Adipocyte (in vitro differentiated cells): ENCODE measurements around the gene NFIB.

Source experiments
- DNase-seq: peaks from one replicate; pipeline ENCODE4 v3.0.0-alpha.2; 2015; ENCODE audit warnings: low read depth
- H3K27me3 ChIP-seq: replicated peaks from 2 replicates; pipeline ENCODE4 v1.7.0; 2013; ENCODE audit warnings: mild to moderate bottlenecking, low read length, moderate library complexity; ENCODE audit not compliant: control insufficient read depth, insufficient read depth
- H3K36me3 ChIP-seq: 2 replicates; pipeline ENCODE4 v1.7.0; 2013; ENCODE audit warnings: low read length, mild to moderate bottlenecking, moderate library complexity; ENCODE audit not compliant: control insufficient read depth, insufficient read depth, severe bottlenecking
- H3K4me1 ChIP-seq: 2 replicates; pipeline ENCODE4 v1.7.0; 2013; ENCODE audit warnings: mild to moderate bottlenecking, low read length, moderate library complexity; ENCODE audit not compliant: control insufficient read depth, insufficient read depth
- H3K4me3 ChIP-seq: 2 replicates; pipeline ENCODE4 v1.7.0; 2013; ENCODE audit warnings: mild to moderate bottlenecking, low read length, moderate library complexity
- H3K9ac ChIP-seq: 2 replicates; pipeline ENCODE4 v1.7.0; 2013; ENCODE audit warnings: mild to moderate bottlenecking, low read length, moderate library complexity
- H3K9me3 ChIP-seq: 2 replicates; pipeline ENCODE4 v1.7.0; 2013; ENCODE audit warnings: mild to moderate bottlenecking, low read length, moderate library complexity; ENCODE audit not compliant: control insufficient read depth

The NFIB gene

DNA sequence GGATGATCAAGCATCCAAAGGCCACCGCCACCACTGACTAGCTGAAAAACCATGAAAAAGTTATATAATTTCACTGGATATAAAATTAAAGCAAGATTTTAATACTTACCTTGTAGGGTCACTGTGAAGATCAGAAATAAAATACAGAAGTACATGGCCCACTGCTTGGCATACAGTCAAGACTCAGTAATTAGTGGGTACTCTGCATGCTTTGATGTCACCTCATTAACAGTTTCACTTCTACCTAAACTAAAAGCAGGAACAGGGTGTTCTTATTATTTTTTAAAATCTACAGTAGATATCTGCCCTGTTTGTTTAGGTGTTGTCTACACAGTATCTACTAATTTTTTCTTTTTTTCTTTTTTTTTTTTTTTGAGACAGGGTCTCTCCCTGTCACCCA lies 66.4 kb downstream of the NFIB start:
- Histone ChIP-seq H3K4me3 (no peak overlapping the region), H3K27me3 (no peaks in the 10 kb centered on the region), H3K36me3 (no peaks in the 10 kb centered on the region), H3K9ac (no peak overlapping the region), H3K4me1 (peaks cover 49% of the 10 kb centered on the region), H3K9me3 (no peaks in the 10 kb centered on the region)
- no peak for DNase-seq

GRCh38 chr9:14246951-14247350 lies 67.0 kb downstream of the NFIB start:
- Histone ChIP-seq H3K36me3 (no peaks in the 10 kb centered on the region), H3K4me3 (no peak overlapping the region), H3K9ac (no peak overlapping the region), H3K27me3 (no peaks in the 10 kb centered on the region), H3K9me3 (no peaks in the 10 kb centered on the region), H3K4me1 (peaks cover 49% of the 10 kb centered on the region)
- no peak for DNase-seq

DNA sequence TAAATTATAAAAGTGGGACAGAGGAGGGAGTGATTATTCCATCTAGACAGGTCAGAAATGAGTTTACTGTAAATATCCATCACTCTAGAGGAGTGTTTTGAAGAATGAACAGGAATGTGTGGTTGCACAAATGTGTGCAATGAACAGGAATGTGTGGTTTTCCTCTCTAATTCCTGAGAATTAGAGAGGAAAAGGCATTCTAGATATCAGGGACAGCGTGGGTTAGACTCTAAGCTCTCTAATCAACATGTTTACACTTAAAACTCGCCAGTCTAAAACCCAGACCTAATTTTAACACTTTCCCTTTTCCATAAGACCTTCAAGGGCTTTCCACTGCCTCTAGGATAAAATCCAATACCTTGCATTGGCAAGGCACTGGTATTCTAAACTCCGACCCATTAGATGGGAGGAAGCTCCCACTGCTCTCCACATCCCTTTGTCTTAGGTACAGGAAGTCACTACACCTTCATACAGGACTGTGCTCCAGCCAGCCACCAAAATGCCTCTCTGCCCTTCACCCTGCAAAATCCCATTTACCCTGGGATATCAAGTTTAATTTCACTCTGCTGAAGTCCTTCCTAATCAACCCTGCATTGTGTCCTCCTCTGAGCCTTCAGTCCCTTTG lies 67.9 kb downstream of the NFIB start:
- Histone ChIP-seq H3K36me3 (no peaks in the 10 kb centered on the region), H3K4me3 (no peak overlapping the region), H3K9ac (no peak overlapping the region), H3K27me3 (no peaks in the 10 kb centered on the region), H3K9me3 (no peaks in the 10 kb centered on the region), H3K4me1 (peaks cover 40% of the 10 kb centered on the region)
- DNase-seq: peak; percentile 75

GRCh38 chr9:14243514-14244042 lies 70.4 kb downstream of the NFIB start:
- Histone ChIP-seq H3K9ac (no peak overlapping the region), H3K27me3 (no peaks in the 10 kb centered on the region), H3K4me1 (peaks cover 42% of the 10 kb centered on the region), H3K36me3 (no peaks in the 10 kb centered on the region), H3K9me3 (no peaks in the 10 kb centered on the region), H3K4me3 (no peak overlapping the region)
- no peak for DNase-seq

DNA sequence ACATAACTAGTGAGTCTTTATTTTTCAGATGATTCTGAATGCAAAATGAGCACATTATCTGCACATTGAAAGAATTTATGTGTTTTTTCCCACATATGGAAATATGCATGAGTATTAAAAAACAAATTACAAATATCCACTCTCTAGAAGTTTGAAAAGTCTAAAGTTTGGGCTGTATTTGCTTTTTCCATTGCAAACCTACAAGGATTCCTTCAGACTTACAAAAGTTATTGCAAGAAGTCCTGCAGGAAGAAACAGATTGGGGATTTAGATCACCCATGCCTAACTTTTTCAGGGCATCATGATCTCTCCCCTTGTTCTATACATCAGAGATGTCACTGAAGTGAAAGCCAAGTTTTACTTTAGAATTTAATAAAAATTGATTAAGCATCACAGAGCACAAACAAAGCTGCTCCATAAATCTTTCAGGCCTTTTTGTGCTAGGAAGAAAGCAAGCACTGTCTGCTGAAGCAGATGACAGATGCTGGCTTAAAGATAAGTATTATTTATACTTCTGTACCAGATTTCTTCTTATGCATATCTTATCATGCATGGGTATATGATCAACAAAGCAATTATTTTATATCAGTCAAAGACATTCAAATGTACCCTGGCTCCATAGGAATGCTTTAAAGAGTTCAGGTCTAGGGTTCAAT lies 71.7 kb downstream of the NFIB start:
- Histone ChIP-seq H3K9ac (no peak overlapping the region), H3K4me3 (no peak overlapping the region), H3K27me3 (no peaks in the 10 kb centered on the region), H3K36me3 (no peaks in the 10 kb centered on the region), H3K4me1 (peaks cover 55% of the 10 kb centered on the region), H3K9me3 (no peaks in the 10 kb centered on the region)
- DNase-seq: no peak

DNA sequence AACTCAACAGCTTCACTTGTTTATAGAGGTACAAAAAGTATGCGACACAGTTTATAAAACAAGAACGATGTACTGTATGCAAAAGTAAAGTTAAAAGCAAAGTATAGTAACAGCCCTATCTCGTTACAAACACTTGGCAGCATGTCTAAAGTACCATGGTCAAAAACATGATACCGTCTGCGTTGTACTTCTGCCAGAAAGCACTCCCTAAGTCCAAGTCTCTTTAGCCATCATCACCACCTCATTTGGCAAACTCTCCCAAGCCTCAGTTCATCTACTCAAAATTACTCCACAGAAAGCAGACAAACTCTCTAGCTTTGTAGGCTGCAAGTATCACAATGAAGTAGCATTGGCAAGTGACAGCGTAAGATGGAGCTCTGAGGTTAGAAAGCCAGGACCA lies 73.4 kb downstream of the NFIB start:
- H3K27me3 ChIP-seq: no peaks in the 10 kb centered on the region

DNA sequence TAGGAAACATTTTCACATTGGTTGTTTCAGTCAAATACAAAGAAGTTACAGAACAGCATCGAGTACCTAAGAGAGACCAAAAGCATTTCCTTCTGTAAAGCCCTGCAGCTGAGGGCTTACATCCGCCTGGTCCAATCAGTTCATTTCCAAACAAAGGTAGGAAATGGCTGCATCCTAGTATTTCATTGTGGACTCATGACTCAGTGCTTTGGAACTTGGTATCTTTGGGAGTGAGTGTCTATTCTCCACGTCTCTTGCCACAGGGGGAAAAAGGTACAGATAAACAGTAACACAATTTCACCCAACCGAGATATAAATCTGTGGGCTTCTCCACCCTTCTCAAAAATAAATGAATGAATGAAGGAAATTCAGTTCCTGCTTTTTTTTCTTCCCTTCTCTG lies 75.4 kb downstream of the NFIB start:
- H3K9me3 ChIP-seq: no peaks in the 10 kb centered on the region
- DNase-seq: peak; percentile 46
- no peaks in the 10 kb centered on the region for H3K27me3 ChIP-seq

More for the DNA sequence above, 73.4 kb downstream of the NFIB start:
- Histone ChIP-seq H3K4me3 (no peak overlapping the region), H3K9ac (no peak overlapping the region), H3K9me3 (no peaks in the 10 kb centered on the region), H3K4me1 (peaks cover 64% of the 10 kb centered on the region), H3K36me3 (no peaks in the 10 kb centered on the region)
- DNase-seq: no peak

GRCh38 chr9:14238079-14238478 lies 75.9 kb downstream of the NFIB start:
- H3K4me3 ChIP-seq: no peak overlapping the region
- H3K4me1 ChIP-seq: peaks cover 53% of the 10 kb centered on the region
- no peaks in the 10 kb centered on the region for H3K9me3 ChIP-seq
- H3K27me3 ChIP-seq: no peaks in the 10 kb centered on the region
- H3K36me3 ChIP-seq: no peaks in the 10 kb centered on the region
- no peak overlapping the region for H3K9ac ChIP-seq
- peak; percentile 38 for DNase-seq

More for the DNA sequence above, 75.4 kb downstream of the NFIB start:
- H3K4me1 ChIP-seq: peaks cover 57% of the 10 kb centered on the region
- no peaks in the 10 kb centered on the region for H3K36me3 ChIP-seq
- H3K4me3 ChIP-seq: no peak overlapping the region
- H3K9ac ChIP-seq: no peak overlapping the region

GRCh38 chr9:14236591-14236990 lies 77.3 kb downstream of the NFIB start:
- no peak for DNase-seq
- Histone ChIP-seq H3K4me1 (peaks cover 45% of the 10 kb centered on the region), H3K9me3 (no peaks in the 10 kb centered on the region), H3K36me3 (no peaks in the 10 kb centered on the region), H3K27me3 (no peaks in the 10 kb centered on the region), H3K9ac (peak overlapping the region; percentile 69), H3K4me3 (peak overlapping the region; percentile 74)

DNA sequence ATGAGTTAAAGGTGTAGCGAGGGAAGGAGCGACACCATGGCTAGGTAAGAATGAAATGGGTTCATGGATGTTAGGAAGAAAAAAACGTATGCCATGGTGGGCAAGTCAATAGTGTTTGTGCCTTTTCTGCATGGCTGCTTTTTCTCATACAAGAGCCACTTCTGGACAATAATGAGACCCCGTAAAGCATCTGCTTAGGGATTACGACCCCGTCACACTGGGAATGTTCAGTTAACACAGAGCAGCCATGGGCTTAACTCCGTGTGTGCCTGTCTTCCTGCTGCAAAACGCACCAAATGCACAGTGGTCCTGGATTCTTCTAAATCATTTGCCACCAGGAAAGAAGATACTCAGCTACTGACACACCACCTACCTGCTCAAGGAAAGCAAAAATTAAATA lies 81.8 kb downstream of the NFIB start:
- no peak overlapping the region for H3K4me3 ChIP-seq
- H3K9ac ChIP-seq: no peak overlapping the region
- no peak for DNase-seq
- no peaks in the 10 kb centered on the region for H3K36me3 ChIP-seq
- no peaks in the 10 kb centered on the region for H3K27me3 ChIP-seq
- H3K4me1 ChIP-seq: peaks cover 18% of the 10 kb centered on the region
- no peaks in the 10 kb centered on the region for H3K9me3 ChIP-seq

DNA sequence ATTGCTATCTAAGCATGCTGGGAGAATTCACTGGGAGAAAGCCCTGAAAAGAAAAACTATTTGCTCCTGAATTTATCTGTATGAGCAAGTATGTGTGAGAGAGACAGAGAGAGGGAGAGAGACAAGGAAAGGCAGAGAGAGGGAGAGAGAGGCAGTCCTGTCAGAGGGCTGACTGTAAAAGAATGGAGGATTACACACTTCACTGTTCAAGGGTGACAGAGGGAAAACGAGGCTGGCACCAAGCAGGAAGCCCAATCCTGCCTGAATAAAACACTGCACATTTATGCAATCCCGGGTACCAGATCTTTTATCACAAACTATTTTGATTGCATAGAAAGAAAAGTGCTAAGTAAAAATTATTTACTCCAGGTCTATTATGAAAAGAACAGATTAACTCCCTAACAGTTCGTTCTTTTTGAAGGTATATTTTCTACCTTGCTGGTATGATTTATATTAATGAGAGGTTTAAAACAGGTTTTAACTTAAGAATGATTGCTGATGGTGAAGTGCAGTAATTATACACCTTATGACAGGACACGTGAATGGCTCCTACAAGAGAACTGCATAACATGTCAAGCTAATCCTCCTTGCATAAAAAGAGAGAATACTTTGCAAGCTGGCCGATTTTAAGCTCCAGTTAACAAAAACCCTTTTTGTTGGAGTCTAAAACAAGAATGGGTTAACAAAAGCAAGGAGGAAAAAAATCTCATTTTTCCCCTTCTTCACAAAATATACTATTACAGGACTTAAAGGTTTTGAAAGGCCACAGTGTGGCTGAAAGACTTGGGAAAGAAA lies 82.5 kb downstream of the NFIB start:
- Histone ChIP-seq H3K36me3 (no peaks in the 10 kb centered on the region), H3K27me3 (no peaks in the 10 kb centered on the region), H3K9me3 (no peaks in the 10 kb centered on the region), H3K9ac (no peak overlapping the region), H3K4me3 (no peak overlapping the region), H3K4me1 (peaks cover 12% of the 10 kb centered on the region)
- no peak for DNase-seq
